ENCODE measurements around the gene SOS1.
"Not testable (repeated sequence)": the region's sequence is repeated elsewhere in the genome, so short reads cannot be mapped to it uniquely, and the experiment has no call there.

SOS1 gene

DNA sequence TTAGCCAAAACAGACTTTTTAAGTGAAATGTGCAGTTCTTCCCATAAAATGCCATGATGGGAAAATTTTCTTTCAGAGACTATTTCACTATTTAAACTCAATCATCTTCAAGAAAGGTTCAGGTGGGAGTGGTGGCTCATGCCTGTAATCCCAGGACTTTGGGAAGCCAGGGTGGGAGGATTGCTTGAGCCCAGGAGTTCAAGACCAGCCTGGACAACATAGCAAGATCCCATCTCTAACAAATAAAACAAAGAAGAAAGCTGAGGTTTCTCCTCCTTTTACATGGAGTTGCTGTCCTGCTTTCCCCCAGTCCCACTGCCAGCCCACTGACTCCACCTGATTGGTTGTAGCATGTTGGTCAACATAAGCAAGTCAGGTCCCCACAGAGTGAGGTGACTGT is 25.8 kb upstream of the SOS1 start:
- Histone ChIP-seq H3K36me3 (ENCODE audit: control insufficient read depth, insufficient read depth, low read length) (no peaks in the 10 kb centered on the region), H3K4me1 (ENCODE audit: control insufficient read depth, insufficient read depth, low read length) (peaks cover 3% of the 10 kb centered on the region), H3K4me3 (ENCODE audit: low read length) (no peak overlapping the region), H3K27me3 (ENCODE audit: control insufficient read depth, insufficient read depth, low read length) (no peaks in the 10 kb centered on the region), H3K9ac (ENCODE audit: low read length) (no peak overlapping the region), H3K27ac (ENCODE audit: low read depth, low read length) (no peak overlapping the region)

DNA sequence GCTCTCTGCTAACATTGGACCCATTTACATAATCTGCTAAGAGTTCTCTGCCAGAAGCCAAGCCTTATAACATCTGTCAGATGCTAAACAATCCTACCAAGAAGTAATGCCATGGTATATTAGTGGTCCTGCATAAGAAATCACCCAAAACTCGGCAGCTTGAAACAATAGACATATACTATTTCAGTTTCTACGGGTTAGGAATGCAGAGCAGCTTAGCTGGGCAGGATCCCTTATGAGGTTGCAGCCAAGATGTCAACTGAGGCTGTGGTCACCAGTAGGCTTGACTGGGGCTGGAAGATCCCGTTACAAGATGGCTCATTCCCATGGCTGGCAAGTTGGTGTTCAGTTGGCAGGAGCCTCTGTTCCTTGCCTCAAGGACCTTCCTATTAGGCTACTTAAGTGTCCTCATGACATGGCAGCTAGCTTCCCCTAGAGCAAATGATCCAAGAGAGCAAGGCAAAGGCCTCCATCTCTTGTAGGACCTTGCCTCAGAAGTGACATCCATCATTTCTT is 25.1 kb upstream of the SOS1 start:
- Histone ChIP-seq H3K9ac (ENCODE audit: low read length) (no peak overlapping the region), H3K4me3 (ENCODE audit: low read length) (no peak overlapping the region), H3K4me1 (ENCODE audit: control insufficient read depth, insufficient read depth, low read length) (peaks cover 3% of the 10 kb centered on the region), H3K27me3 (ENCODE audit: control insufficient read depth, insufficient read depth, low read length) (no peaks in the 10 kb centered on the region), H3K27ac (ENCODE audit: low read depth, low read length) (no peak overlapping the region), H3K36me3 (ENCODE audit: control insufficient read depth, insufficient read depth, low read length) (no peaks in the 10 kb centered on the region)

DNA sequence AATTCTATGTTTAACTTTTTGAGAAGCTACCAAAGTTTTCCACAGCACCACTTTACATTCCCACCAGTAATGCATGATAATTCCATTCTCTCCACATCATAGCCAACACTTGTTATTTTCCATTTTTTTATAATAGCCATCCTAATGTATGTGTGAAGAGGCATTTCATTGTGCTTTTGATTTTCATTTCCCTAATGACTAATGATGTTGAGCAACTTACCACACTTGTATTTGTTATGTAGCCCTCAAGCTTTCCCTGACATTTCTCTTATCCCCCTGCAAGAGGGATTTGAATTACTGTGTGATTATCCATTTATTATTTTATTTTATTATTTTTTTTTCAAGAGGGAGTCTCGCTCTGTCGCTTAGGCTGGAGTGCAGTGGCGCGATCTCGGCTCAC is 23.6 kb upstream of the SOS1 start:
- no peak overlapping the region for H3K4me3 ChIP-seq (ENCODE audit: low read length)
- no peak overlapping the region for H3K9ac ChIP-seq (ENCODE audit: low read length)
- no peaks in the 10 kb centered on the region for H3K36me3 ChIP-seq (ENCODE audit: control insufficient read depth, insufficient read depth, low read length)
- H3K27ac ChIP-seq (ENCODE audit: low read depth, low read length): no peak overlapping the region
- no peaks in the 10 kb centered on the region for H3K27me3 ChIP-seq (ENCODE audit: control insufficient read depth, insufficient read depth, low read length)
- H3K4me1 ChIP-seq (ENCODE audit: control insufficient read depth, insufficient read depth, low read length): peaks cover 3% of the 10 kb centered on the region

DNA sequence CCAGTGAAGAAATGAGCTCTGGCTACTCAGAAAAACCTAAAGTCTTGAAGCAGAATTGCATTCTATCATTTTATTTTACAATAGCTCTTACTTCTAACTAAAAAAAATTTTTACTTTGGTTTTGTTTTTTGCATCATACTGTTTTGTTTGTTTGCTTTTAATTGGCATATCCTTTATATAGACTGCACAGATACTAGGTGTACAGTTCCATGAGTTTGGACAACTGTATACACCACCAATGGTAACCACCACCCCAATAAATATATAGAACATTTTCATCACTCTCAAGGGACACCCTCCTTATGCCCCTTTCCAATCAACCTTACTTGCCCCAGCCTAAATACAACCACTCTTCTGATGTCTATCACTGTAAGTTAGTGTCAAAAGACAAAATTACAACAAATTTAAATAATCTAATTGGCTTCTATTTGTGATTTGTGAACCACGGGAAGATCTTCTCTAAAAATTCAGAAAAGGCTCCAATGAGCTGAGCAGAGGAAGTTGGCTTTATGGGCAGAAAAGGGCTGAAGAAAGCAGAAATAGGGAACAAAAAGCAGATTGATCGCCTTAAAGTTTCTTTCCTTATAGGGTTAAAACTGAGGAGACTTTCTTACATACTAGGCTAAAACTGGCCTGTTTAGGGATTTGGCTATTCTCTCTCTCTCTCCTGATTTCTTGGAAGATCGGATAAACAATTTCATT is 22.2 kb upstream of the SOS1 start:
- Histone ChIP-seq H3K9ac (ENCODE audit: low read length) (no peak overlapping the region), H3K27ac (ENCODE audit: low read depth, low read length) (no peak overlapping the region), H3K4me3 (ENCODE audit: low read length) (no peak overlapping the region), H3K4me1 (ENCODE audit: control insufficient read depth, insufficient read depth, low read length) (peaks cover 3% of the 10 kb centered on the region), H3K27me3 (ENCODE audit: control insufficient read depth, insufficient read depth, low read length) (no peaks in the 10 kb centered on the region), H3K36me3 (ENCODE audit: control insufficient read depth, insufficient read depth, low read length) (no peaks in the 10 kb centered on the region)

DNA sequence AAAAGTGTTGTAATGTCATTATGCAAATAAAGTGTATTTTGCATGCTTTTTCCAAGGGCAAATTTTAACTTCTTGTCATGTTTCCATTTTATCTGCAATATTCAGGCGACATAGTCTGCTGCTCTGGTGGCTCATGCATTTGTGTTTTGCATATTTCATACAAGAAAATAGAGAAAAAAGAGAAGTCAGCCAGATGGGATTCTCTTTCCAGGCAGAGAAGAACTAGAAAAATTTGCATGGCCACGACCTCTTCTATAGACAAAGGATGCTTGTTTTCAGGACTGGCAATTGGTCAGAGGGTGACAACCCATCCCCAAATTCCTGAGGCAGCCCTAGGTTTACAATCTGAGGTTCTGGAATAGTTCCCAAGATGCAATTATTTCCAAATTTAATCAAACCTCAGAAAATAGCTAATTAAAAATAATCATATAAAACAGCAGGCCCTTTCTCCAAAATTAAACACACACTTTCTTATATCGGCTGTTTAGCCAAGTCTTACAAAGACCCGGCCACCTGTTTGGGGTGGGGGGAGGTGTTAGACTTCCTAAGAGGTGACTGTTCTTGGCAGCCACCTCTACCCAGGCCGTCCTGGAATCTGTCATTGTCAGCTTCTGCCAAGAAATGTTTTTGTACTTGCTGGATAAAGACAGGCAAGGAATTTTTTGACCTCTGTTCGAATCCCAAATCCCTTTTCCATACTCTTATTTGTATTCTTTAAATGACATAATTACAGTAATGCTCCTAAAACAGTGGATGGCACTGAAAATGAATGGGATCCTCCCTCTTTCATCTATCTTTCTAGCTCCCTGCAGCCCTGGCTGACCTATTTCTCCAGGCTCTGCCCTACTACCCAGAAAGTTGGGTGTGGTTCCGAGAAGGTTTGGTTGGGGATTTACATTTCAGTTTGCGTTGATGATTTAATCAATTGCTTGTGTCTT is 20.8 kb upstream of the SOS1 start:
- H3K9ac ChIP-seq (ENCODE audit: low read length): no peak overlapping the region
- peaks cover 3% of the 10 kb centered on the region for H3K4me1 ChIP-seq (ENCODE audit: control insufficient read depth, insufficient read depth, low read length)
- H3K4me3 ChIP-seq (ENCODE audit: low read length): no peak overlapping the region
- no peak overlapping the region for H3K27ac ChIP-seq (ENCODE audit: low read depth, low read length)
- no peaks in the 10 kb centered on the region for H3K36me3 ChIP-seq (ENCODE audit: control insufficient read depth, insufficient read depth, low read length)
- no peaks in the 10 kb centered on the region for H3K27me3 ChIP-seq (ENCODE audit: control insufficient read depth, insufficient read depth, low read length)

DNA sequence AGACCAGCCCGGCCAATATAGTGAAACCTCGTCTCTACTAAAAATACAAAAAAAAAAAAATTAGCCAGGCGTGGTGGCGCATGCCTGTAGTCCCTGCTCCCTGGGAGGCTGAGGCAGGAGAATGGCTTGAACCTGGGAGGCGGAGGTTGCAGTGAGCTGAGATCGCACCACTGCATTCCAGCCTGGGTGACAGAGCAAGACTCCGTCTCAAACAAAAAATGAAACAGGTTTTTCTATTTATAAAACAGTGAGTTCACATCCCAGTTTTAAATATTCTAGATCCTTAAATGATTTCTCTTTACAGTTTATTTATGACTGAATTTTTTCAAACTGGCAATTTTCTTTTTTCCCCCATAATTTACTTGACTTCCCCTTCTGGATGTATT is 20.1 kb upstream of the SOS1 start:
- not testable (repeated sequence) for H3K4me3 ChIP-seq (ENCODE audit: low read length); H3K27me3 ChIP-seq (ENCODE audit: control insufficient read depth, insufficient read depth, low read length); H3K4me1 ChIP-seq (ENCODE audit: control insufficient read depth, insufficient read depth, low read length); H3K9ac ChIP-seq (ENCODE audit: low read length); H3K36me3 ChIP-seq (ENCODE audit: control insufficient read depth, insufficient read depth, low read length); H3K27ac ChIP-seq (ENCODE audit: low read depth, low read length)

DNA sequence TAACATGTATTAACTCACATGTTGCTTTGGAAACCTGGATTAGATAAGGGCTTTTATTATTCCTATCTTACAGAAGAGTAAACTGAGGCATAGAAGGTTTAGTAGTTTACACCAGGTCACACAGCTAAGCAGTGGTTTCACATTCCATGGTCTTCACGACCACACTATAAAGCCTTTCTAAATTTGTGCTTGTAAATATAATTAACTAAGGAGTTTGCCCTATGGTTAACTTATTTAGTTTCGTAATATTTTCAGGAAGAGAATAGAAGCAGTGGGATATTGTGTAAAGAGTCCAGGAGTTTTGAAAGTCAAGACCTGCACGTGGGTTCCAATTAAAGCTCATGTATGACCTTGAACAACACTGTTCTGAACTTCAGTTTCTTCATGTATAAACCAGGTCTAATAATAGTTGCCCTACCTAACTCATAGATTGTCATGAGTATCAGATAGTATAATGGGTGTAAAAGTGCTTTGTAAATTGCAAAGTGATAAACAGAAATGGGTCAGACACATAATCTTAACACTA is 19.5 kb upstream of the SOS1 start:
- no peak overlapping the region for H3K27ac ChIP-seq (ENCODE audit: low read depth, low read length)
- H3K36me3 ChIP-seq (ENCODE audit: control insufficient read depth, insufficient read depth, low read length): no peaks in the 10 kb centered on the region
- H3K4me3 ChIP-seq (ENCODE audit: low read length): no peak overlapping the region
- no peak overlapping the region for H3K9ac ChIP-seq (ENCODE audit: low read length)
- H3K4me1 ChIP-seq (ENCODE audit: control insufficient read depth, insufficient read depth, low read length): peaks cover 3% of the 10 kb centered on the region
- no peaks in the 10 kb centered on the region for H3K27me3 ChIP-seq (ENCODE audit: control insufficient read depth, insufficient read depth, low read length)

DNA sequence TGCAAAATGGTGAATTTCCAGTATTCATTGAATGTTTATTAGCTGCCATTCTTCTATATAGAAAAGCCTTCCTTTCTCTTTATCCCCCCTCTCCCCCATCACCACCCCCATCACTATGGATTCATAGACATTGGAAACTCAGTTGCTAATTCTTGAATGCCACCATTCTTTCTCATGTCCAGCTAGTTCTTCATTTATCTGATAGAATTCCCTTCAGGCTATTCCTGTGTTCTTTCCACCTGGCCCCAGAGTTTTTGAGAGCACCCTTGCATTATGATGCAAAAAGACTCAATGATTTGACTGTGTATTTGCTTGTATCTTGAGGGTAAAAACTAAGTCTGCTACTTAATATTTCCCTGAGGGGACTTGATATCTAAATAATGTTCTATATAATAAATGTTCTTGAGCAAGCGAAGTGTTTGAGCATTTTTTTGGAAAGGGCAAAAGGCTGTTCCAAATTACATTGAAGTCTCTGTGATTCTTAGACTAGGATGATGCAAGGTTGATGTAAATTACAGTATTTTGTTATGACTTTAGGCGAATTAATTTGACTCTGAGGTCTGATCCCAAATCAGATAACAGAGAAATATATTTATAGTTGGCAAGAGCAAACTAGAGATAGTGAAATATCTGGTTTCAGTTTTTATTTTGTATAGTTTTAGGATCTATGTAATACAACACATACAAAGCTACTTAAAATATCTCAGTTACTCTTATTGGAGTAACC is 18.8 kb upstream of the SOS1 start:
- Histone ChIP-seq H3K27me3 (ENCODE audit: control insufficient read depth, insufficient read depth, low read length) (no peaks in the 10 kb centered on the region), H3K9ac (ENCODE audit: low read length) (no peak overlapping the region), H3K4me3 (ENCODE audit: low read length) (no peak overlapping the region), H3K36me3 (ENCODE audit: control insufficient read depth, insufficient read depth, low read length) (no peaks in the 10 kb centered on the region), H3K27ac (ENCODE audit: low read depth, low read length) (no peak overlapping the region), H3K4me1 (ENCODE audit: control insufficient read depth, insufficient read depth, low read length) (peaks cover 3% of the 10 kb centered on the region)

DNA sequence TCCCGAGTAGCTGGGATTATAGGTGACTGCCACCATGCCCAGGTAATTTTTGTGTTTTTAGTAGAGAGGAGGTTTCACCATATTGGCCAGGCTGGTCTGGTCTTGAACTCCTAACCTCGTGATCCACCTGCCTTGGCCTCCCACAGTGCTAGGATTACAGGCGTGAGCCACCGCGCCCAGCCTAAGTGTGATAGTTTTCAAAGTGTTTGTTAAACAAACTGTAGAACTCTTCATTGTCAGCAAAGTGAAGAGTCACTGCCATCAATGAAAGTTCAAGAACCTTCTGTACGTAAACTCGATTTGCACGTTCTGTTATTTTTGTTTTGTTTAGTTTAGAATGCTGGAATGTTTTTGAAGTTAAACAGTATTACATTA is 18.0 kb upstream of the SOS1 start:
- H3K27ac ChIP-seq (ENCODE audit: low read depth, low read length): no peak overlapping the region
- H3K9ac ChIP-seq (ENCODE audit: low read length): no peak overlapping the region
- peaks cover 3% of the 10 kb centered on the region for H3K4me1 ChIP-seq (ENCODE audit: control insufficient read depth, insufficient read depth, low read length)
- H3K27me3 ChIP-seq (ENCODE audit: control insufficient read depth, insufficient read depth, low read length): no peaks in the 10 kb centered on the region
- H3K4me3 ChIP-seq (ENCODE audit: low read length): no peak overlapping the region
- H3K36me3 ChIP-seq (ENCODE audit: control insufficient read depth, insufficient read depth, low read length): no peaks in the 10 kb centered on the region

DNA sequence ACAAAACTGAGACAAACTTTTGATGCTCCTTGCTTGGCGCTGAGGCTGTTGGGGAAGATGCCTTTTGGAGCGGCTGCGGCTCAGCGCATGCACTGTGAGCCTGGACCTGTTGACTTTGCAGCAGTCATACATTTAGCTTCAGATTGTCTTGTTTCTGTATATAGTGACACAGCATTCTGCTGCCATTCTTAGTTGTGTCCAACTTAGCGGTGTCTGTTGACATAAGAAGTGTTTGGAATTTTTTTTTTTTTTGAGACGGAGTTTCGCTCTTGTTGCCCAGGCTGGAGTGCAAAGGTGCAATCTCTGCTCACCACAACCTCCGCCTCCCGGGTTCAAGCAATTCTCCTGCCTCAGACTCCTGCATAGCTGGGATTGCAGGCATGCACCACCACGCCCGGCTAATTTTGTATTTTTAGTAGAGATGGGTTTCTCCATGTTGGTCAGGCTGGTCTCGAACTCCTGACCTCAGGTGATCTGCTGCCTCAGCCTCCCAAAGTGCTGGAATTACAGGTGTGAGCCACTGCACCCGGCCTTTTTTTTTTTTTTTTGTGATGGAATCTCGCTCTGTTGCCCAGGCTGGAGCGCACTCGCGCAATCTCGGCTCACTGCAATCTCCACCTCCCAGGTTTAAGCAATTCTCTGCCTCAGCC is 17.5 kb upstream of the SOS1 start:
- H3K4me1 ChIP-seq (ENCODE audit: control insufficient read depth, insufficient read depth, low read length); H3K27ac ChIP-seq (ENCODE audit: low read depth, low read length); H3K4me3 ChIP-seq (ENCODE audit: low read length); H3K27me3 ChIP-seq (ENCODE audit: control insufficient read depth, insufficient read depth, low read length); H3K36me3 ChIP-seq (ENCODE audit: control insufficient read depth, insufficient read depth, low read length); H3K9ac ChIP-seq (ENCODE audit: low read length): not testable (repeated sequence)

DNA sequence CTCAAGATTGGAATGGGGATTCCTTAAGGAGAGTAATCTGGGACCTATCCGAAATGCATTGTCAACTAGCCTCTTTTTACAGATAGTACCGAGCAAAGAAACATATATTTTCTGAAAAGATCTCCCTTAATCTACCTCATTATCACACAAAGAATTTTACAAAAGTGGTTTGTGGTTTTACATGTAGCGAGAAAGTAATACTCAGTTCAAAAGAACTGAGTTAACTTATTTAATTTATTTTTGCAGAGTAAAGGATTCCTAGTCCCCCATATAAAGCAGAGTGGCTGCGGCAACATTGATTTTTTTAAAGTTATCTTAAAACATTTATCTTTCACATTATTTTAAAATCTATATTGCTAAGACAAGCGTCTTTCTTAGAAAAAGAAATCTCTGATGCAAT is 15.9 kb upstream of the SOS1 start:
- H3K36me3 ChIP-seq (ENCODE audit: control insufficient read depth, insufficient read depth, low read length): no peaks in the 10 kb centered on the region
- H3K27me3 ChIP-seq (ENCODE audit: control insufficient read depth, insufficient read depth, low read length): no peaks in the 10 kb centered on the region
- H3K27ac ChIP-seq (ENCODE audit: low read depth, low read length): no peak overlapping the region
- H3K9ac ChIP-seq (ENCODE audit: low read length): no peak overlapping the region
- H3K4me3 ChIP-seq (ENCODE audit: low read length): no peak overlapping the region
- peaks cover under 1% of the 10 kb centered on the region for H3K4me1 ChIP-seq (ENCODE audit: control insufficient read depth, insufficient read depth, low read length)

Data from rectal smooth muscle tissue (tissue), 1 donor.